Choroid plexus epithelial cell (primary cell): ENCODE data around the gene TMEM198.

Experiments
- DNase-seq: peaks from one replicate; pipeline ENCODE4 v3.0.0-alpha.2; 2010; ENCODE audit warnings: low read depth
- H3K4me3 ChIP-seq: 2 replicates; pipeline ENCODE4 v1.5.1; 2011; ENCODE audit warnings: low read depth, mild to moderate bottlenecking, control low read depth, low read length, moderate library complexity
- TF ChIP-seq, protein P1 (sequence below): conservative IDR thresholded peaks from 2 replicates; pipeline ENCODE4 v1.5.1; 2011; ENCODE audit warnings: low read depth, mild to moderate bottlenecking, control low read depth, inconsistent platforms, low read length, moderate library complexity

Gene TMEM198

DNA sequence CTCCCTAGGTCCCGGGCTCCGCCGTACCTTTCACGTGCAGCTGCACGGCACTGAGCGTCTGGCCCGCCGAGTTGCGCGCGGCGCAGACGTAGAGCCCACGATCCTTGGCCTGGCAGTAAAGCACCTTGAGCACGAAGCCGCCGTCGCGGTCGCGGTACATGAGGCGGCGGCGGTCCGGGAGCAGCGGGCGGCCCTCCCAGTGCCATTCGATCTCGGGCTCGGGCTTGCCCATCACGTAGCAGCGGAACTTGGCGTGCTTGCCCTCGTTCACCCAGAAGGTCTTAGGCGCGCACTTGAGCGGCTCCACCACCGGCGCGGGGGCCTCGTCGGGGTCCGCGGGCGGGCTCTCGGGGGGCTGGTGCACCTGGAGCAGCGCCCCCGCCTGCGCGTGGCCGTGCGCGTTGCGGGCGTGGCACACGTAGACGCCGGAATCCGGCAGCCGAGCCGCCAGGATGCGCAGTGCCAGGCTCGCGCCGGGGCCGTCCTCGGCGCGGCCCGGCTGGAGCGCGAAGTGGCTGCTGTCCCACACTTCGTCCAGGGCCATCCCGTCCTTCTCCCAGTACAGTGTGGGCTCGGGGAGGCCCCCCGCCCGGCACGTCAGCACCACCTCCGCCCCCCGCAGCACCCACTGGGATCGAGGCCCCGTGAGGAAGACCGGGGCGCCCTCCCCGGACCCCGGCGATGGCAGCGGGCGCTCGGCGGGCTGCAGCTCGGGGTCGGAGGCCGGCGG lies 26.5 kb downstream of the TMEM198 start:
- H3K4me3 ChIP-seq = peak overlapping the region; percentile 82
- DNase-seq = no peak
- TF ChIP-seq, protein P1, sequence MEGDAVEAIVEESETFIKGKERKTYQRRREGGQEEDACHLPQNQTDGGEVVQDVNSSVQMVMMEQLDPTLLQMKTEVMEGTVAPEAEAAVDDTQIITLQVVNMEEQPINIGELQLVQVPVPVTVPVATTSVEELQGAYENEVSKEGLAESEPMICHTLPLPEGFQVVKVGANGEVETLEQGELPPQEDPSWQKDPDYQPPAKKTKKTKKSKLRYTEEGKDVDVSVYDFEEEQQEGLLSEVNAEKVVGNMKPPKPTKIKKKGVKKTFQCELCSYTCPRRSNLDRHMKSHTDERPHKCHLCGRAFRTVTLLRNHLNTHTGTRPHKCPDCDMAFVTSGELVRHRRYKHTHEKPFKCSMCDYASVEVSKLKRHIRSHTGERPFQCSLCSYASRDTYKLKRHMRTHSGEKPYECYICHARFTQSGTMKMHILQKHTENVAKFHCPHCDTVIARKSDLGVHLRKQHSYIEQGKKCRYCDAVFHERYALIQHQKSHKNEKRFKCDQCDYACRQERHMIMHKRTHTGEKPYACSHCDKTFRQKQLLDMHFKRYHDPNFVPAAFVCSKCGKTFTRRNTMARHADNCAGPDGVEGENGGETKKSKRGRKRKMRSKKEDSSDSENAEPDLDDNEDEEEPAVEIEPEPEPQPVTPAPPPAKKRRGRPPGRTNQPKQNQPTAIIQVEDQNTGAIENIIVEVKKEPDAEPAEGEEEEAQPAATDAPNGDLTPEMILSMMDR = no peak

- peak overlapping the region; percentile 82 for H3K4me3 ChIP-seq
- TF ChIP-seq, protein P1 = no peak
- DNase-seq = peak; percentile 34
These were observed 27.1 kb downstream of the TMEM198 start for GRCh38 chr2:219570924-219571310.

DNA sequence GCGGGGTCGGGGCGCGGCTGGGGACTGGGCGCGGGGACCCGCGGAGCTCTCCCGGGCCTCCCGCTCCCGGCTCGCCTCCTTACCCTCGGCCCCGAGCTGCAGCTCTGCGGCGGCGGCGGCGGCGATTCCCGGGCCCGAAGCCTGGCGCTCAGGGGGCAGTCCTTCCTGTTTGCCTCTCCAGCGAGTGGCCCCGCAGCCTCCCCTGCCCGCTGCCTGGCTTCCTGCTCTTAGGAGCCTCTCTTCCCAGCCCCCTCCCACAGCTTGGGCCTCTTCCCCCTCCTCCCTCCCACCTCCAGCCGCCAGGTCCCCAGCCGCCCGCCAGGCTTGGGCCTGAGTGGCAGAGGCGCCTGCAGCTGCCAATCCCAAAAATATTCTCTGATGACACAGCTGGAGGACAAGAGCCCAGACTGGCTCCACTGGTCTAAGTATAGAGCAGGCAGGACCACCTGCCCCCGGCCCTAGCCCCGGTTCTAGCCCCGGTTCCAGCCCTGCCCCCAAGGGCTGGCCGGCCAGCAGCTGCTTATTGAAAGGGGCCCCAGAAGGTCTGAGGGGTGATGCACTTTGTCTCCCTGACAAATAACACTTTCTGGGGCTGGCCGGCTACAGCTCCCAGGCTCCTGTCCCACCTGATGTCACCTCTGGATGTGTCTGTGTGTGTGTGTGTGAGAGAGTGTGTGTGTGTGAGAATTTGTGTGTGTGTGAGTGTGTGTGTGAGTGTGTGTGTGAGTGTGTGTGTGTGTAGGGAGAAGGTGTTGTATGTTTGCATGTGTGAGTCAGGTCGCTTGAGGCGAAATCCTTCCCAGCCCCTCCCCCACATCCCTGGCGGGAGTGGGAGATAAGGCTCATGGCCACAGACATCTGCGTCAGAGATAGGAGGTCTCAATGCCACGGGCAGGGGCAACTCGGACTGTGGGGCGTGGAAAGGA lies 27.7 kb downstream of the TMEM198 start, which contains the start of gene OBSL1:
Gene OBSL1, minus strand, starts transcription at position 229 of the 926 bp plus-strand sequence. CDS start 307 bp downstream, outside the sequence.
- peak; percentile 70 for DNase-seq
- TF ChIP-seq, protein P1 = no peak
- H3K4me3 ChIP-seq = peak within 1 kb of the TSS; percentile 82

DNA sequence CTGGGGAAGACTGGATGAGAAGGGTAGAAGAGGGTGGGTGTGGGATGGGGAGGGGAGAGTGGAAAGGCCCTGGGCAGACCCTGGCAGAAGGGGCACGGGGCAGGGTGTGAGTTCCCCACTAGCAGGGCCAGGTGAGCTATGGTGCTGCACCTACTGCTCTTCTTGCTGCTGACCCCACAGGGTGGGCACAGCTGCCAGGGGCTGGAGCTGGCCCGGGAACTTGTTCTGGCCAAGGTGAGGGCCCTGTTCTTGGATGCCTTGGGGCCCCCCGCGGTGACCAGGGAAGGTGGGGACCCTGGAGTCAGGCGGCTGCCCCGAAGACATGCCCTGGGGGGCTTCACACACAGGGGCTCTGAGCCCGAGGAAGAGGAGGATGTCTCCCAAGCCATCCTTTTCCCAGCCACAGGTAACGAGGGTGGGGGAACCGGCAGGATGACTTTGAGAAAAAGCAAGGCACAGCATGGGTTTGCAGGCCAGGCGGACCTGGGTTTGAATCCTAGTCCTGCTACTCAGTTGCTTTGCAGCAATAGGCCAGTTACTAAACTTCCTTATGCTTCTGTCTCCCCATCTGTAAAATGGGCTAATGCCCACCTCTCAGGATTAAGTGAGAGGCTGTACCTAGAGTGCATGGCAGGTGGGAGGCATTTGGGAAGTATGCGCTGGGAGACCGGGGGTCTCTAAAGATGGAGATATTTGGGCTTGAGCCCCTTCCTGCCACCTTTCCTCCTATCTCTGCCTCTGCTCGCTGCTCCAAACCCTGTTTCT lies 28.6 kb downstream of the TMEM198 start, which contains the start of gene INHA:
Gene INHA, plus strand, starts transcription at position 74 of the 765 bp plus-strand sequence. Its CDS starts 65 bp downstream, at position 139.
- DNase-seq = no peak
- TF ChIP-seq, protein P1 = no peak

DNA sequence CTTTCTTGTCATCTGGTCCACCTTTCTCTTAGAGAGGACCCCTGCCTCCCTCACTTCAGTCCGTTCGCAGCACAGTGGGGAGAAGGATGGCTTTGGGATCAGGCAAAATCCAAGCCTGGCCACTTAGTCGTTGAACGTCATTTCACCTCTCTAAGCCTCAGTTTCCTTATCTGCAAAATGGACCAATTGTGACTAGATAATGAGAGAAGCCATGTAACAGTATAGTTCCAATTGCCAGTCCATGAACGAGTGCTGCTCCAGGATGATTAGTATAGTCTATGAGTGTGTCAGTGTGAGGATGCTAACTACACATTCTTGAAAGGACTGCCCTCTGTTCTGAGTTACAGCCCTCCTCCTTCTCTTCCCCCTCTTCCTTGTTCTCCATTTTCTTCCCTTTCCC lies 29.3 kb downstream of the TMEM198 start:
- H3K4me3 ChIP-seq = no peak overlapping the region
- TF ChIP-seq, protein P1 = no peak
- DNase-seq = no peak

More for the DNA sequence above, 28.6 kb downstream of the TMEM198 start, which contains the start of gene INHA:
- H3K4me3 ChIP-seq = peak within 1 kb of the TSS; percentile 82

GRCh38 chr2:219574484-219575311 lies 30.9 kb downstream of the TMEM198 start:
- DNase-seq = no peak
- H3K4me3 ChIP-seq = no peak overlapping the region
- TF ChIP-seq, protein P1 = no peak
